ENCODE results near the gene TES.

The TES gene

DNA sequence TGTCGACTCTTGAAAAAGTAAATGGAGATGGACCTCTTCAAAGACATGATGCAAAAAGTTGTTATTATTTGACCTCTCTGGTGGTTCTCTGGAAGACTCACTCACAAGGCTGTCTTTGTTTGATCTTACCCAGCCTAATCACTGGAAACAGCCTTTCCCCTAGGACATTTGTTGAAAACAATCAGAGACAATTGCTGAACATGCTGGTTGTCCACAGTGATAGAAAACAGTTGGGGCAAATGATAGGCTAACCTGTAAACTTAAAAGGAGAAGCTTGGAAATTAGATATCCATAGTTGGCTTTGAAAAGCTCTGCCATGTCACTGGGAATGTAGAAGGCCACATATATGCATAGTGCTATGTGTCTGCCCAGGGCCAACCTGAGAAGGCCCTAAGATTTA, 22.9 kb upstream of the TES start:
- DNase-seq, result no peak

DNA sequence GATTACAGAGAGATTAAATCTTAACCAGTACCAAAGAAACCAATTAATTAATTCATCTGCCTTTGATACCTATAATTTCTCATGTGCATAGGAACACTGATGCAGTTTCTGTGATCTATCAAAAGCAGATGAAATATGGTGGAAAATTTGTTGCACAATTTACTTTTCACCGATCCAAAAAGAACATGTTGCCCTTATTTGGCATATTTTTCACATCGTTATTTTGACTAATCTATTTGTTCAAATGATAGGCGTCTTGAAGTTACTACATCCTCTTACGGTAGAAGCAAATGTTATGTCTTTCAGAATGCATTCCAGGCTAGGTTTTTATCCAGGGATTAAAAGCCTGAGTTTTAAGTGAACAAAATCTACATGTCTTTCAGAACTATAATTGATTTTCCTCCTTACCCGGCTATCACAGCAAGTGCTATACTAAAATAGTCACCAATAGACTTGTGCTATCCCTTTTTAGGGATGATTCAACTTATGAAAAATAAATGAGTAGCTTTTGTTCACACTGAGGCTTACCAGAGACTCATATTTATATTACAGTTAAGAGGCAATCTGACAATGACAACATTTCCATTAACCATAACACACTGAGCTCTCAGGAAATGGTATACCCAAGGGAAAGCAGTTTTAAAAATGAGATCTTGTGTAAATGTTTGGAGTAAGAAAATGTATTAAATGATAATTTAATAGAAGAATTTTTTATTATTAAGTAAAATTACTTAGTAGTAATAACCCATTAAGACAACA, 16.8 kb upstream of the TES start:
- DNase-seq, result no peak

DNA sequence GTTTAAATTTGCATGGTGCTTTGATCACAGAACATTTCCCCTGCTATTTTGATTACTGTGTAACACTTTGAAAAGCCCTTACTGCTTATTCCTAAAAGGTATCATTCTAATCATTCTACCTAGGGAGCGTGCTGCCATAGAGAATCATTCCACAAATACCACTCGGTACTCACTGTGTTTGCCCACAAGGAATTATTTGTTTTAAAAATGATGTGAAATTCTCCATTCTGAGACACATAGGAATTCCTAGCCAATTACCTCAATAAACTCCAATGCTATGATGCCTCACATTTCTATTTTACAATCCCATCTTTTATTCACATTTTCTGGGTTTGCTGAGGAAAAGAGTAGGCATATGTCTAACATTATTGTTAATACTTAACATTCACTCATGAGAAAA, 16.2 kb upstream of the TES start:
- no peak for DNase-seq

DNA sequence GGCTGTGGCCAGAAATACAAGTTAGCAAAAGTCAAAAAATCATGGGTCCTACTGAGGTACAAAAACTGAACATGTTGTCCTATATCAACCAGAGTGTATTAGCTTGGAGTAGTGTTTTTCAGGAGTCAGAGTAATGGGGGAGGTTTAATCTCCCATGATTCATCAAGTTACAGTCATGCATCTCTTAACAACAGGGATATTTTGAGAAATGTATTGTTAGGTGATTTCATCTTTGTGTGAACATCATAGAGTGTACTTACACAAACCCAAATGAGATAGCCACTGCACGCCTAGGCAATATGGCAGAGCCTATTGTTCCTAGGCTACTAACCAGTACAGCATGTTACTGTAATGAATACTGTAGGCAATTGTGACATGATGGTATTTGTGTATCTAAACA, 14.9 kb upstream of the TES start:
- no peak for DNase-seq

DNA sequence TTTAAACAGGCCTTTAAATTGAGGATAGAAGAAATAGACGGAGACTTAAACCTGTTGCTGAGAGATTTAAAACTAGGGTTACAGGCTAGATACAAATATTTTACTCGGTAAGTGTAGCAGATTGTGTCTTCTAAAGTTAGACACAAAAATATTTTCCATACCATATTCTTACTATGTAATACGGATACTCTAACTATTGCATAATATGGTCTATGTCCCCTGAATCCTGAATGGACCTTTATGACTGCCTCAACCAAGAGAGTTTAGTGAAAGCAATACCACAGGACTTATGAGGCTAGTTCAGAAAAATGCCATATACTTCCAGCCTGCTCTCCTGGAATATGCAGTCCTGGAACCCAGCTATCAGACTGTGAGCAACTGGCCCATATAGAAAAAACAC, 13.4 kb upstream of the TES start:
- DNase-seq, result no peak

DNA sequence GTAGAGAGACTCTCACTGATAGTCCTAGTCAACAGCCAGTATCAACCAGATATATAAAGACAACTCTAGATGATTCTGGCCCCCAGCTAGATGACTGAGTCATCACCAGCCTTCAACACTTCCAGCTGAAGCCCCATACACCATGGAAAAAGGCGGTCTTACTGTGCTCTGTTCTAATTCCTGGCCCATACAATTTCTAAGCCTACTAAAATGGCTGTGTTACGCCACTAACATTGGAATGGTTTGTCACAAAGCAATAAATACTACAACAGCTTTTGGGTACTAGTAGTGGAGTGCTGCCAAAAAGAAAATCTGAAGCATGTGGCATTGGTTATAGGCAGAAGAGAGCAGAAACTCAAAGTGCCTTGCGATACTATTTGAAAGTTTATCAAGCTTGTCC, 13.0 kb upstream of the TES start:
- DNase-seq, result no peak

DNA sequence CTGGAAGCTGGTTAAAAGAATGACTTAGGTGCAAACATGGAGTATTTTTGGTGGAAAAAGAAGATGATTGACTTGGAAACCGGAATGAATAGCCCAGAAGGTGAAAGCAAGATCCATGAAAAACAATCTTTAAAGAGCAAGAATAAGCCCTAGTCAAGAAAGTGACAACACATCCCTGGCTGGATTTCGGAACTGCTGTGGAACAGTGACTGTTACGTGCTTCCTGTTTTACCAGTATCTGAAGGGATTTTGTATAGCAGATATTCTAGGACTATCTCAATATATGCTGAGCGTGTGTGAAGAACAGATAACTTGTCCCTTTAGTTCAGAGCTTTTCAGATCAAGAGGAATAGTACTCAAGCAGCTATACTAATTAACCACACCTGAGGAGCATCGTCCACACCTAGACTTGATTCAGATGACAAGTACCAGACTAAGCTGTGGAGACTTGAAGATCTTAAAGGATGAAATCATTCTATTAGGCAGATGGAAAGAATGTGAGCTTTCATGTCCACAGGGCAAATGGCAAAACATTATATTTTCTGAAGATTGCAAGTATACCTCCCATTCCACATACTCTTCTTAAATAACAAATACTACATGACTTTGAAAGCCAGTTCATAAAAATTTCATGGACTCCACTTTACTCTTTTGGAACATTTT, 11.5 kb upstream of the TES start:
- no peak for DNase-seq

DNA sequence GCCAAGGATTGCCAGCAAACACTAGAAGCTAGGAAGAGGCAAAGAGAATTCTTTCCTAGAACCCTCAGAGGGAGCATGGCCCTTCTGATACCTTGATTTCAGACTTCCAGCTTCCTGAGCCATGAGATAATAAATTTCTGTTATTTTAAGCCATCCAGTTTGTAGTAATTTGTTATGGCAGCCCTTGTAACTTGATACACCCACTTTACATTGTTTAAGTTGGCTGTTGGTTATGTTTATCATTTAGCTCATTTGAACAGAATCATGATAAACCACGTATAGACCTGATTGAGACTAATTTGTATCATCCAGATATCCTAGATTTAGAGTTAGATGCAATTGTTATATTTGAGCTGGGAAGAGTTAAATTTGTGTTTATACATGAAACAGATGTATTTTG, 9.4 kb upstream of the TES start:
- DNase-seq, result no peak

DNA sequence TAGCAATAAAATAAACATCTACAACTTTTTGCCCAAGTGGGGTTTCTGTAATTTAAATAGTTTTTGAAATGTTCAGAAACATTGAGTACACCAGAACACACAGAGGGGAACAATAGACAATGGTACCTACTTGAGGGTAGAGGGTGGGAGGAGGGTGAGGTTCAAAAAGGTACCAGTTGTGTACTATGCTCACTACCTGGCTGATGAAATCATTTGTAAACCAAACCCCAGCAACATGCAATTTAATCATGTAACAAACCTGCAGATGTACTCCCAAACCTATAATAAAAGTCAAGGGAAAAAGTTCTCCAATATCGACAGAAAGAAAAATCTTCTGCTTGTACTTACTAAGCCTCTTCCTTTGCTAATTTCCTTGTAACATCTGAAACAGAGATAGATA, 4.2 kb upstream of the TES start:
- no peak for DNase-seq

DNA sequence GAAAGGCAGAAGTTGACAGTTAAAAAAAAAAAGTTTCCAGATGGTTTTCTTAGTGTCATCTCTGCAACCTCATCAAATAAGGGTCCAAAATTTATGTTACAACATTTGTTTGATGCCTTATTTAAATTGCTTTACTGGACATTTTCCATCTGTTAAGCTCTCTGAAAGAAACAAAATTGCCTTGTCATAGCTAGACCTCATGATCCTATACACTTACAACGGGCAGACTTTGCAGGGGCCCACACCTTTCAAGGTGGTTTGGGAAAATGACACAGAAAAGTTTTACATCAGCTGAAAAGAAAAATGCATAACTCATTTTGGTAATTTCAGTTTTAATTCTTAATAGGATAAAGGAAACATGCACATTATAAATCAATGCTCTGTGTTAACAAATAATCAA, 1.4 kb upstream of the TES start:
- no peak for DNase-seq

DNA sequence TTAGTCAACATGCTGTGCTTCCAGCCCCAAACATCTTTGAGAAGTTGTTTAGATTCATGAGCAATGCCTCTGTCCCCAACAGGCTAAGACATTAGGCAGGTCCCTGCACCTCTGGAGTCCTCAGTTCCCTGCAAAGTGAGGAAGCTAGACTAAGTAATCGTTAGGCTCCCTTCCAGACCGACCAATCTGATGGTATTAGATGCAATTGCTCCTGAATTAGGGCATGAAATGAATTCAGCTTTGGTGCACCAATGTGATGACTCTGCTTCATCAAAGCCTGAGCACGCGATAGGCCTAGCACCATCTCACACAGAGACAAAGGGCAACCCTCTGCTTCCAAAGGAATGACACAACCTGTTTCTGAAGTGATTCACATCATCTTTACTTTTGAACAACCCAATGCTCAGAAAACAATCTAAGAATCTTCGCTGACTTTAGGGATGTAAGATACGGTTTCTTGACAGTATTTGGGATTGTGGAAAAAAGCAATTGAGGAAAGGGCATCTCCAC, 723 bp upstream of the TES start:
- DNase-seq, result peak; percentile 9

DNA sequence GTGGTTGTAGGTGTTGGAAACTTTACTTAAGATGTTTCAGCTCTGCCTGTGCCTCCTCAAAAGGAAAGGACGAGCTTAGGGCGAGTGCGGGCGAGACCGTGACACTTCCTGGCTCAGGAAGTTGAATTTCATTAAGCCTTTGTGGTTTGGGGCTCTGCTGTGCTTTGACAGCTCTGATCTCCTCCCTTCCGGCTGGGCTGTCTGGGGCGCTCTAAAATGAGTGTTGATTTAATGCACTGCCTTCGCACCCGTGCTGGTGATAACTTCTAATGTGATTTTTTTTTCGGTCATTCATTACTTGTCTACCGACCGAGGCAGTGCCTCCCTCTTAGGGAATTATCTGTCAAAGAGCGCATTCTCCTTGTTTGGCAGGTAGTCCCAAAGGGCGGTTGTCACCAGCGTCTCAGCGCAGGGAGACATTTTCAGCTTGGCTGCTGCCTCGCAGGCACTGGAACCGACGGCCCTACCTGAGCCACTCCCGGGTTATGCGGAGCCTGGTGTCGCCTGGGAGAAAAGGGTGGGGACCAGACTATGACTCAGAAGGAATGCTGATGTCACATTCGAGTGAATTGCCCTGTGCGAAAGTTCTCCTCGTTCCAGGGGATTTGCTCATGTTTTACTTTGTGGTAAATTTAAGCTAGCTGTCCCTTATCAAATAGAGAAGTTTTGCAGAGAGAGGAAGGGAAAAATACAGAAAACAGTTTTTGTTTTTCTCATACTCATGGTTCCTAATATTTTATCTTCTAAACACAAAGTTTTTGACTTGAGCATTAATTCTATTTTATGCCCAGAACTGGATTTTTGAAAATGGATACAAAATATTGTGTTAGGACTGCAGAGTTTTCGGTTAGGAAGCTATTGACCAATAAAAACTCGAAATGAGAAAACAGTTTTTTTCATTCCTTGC, 920 bp downstream of the TES start:
- peak; percentile 84 for DNase-seq

DNA sequence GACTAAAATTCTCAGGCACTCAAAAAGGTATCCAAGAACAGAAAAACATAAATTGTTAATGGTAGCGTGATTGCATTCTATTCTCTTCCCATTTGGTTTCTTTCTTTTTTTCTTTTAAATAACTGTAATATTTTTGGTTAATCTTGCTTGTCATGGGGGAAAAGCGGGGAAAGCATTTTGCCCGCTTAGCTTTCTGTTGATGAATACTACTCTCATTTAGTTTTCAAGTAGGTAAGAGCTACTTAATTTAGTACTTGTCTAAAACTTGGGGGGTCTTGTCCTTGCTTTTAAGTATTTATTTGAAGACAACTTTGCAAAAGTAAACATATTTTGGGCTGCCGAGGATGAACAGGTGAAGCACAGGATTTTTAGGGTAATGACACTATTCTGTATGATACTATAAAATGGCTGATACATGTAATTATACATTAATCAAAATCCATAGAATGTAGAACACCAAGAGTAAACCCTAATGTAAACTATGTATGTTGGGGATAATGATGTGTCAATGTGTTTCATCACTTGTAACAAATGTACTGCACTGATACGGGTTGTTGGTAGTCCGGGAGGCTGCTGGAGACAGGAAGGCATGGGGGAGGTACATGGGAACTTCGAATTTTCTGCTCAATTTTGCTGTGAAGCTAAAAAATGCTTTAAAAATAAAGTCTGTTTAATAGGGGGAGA, 1.7 kb downstream of the TES start:
- DNase-seq, result no peak

DNA sequence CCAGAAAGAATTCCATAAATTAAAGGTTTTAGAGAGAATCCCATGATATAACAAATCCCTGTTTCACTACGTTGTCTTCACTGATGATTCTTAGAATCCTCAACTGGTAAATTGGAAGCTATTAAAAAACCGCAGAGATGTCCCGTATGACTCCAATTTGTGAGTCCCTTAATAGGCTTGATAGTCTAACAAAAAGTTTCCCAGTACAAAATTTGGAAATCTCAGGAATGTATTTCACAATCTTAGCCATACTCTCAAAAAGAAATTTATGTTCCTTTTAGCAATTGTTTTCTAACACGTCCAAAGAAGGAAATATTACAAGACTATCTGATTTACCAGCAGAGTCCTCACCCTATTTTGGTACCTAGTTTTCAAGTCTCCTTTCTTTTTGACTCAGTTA, 2.5 kb downstream of the TES start:
- DNase-seq, result no peak

DNA sequence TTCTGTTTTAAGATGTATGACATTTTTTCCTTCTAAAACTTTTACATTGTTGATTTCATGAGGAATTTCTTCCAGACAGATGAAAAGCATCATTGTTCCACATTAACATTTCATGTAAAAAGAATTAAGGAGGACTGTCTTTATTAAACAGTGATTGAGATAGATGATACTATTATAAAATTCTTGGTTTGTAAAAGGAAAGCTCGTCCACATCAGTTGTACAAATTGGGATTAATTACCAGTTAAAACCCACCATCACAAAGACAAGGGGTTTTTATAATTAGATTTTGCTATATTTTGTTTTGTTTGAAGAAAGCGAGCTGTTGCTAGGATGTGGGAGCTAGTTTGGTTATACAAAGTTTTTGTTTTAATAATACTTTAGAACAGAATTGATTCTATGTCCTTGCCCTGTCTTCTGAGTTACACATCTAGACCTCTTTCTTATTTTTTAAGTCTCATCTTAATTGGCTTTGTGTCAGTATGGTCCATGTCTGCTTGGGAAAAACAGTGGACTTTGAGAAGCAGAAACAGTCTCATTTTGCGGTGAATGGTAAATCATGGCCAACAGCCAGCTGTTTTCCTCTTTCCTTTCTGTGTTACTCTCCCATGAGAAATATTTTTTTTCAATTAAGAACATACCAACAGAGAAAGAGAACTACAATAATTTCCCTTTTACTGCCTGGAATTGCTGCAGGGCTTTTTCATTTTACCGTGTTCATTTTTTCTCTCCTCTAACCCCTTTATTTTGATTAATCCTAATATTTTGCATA, 3.2 kb downstream of the TES start:
- DNase-seq, result peak; percentile 7

DNA sequence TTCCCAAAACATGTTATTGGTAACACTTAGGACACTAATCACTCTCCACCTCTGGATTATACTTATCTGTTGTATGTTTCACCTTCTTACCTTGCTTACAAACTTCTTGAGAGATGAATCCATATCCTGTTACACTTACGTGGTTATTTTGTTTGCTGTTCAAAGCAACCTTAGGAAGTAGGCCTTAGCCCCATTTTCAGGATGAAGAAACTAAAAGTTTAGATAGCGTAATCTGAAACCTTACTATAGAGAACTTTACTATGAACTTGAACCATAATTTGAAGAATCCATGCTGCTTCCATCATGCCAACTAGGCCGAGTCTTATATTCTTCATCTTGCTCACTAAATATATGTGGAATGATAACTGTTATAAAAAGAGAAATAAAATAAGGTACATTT, 4.6 kb downstream of the TES start:
- DNase-seq, result no peak

DNA sequence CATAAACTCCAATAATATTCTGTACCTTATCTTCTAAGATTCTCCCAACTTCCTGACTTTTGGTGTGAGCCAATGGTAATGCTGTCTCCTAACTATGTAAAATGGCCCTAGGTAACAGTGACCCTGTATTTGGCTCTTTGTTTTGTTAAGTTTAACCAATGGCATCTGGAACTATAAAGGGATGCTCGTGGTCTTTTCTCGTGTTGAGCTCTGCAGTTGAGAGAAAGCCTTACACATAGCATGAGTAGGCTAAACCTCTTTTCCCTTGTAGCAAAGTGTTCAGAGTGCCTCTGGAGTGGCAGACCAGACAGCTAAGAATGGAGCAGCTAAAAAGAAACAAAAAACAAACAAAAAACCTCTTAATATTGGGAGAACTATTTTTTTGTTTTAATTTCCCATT, 5.2 kb downstream of the TES start:
- DNase-seq, result no peak

DNA sequence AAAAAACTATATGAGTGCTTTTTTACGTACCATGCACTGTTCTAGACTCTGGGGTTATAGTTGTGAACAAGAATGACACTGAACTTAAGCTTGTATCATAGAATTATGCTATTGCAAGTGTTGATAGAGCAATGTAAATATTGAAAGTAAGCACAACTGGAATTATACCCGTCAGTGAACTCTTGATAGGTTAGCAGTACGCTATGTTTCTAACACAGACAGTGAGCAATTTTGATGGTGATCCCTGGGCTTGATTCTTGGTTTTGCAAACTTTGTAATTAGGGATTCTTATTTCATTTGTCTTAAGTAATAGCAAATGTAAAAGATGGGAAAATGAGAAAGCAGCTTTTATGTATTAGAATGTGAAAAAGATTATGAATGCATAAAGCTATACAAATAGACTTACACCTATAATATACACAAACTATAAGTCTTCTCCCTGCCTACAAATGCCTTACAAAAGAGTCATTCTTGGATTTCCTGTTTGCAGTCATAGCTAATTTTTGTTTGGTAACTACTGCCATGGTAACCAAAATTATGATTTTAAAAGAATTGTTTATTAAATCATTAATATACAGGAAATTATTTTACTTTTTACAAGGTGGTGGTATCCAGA, 6.7 kb downstream of the TES start:
- DNase-seq, result no peak

DNA sequence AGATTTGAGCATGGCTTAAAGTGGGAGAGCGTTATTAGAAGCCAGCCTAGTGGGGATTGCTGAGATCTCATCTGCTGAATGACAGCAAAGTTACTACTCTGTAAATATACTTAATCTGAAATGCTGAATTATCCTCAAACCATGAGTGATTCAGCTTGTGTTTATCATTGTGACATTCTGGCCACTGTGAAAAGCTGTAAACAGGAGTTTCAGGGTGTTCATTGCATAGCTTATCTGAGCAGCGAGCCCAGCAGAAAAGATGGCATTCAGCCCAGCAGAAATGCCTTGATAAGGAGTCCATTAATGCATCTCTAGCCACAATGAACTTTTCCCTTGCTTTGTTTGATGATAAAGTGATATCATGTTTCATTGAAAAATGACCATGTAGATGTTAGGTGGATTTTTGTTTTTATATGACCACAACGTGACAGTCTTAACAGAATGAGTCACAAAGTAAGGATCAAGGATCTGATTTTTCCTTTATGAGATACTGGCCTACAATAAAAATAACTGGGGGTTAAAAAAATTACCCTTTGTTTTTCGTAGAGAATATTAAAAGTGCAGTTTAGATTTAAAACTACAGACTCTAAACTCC, 7.8 kb downstream of the TES start:
- no peak for DNase-seq

DNA sequence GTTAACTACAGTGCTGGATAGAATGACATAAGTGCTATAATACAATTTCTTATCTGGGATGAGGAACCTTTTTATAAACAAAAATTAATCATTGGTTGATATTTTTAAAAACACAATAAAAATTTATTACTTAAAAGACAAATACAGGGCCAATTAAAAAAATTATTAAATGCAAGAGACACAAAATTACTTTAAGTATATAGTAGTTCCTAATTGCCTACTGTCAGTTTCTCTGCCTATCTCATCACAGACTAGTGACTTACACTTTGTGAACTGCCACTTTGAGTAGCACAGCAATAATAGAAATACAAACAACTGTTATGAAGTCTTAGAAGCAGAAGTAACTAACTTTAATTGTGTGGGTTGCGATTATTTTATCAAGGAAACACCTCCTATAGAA, 8.4 kb downstream of the TES start:
- no peak for DNase-seq

DNA sequence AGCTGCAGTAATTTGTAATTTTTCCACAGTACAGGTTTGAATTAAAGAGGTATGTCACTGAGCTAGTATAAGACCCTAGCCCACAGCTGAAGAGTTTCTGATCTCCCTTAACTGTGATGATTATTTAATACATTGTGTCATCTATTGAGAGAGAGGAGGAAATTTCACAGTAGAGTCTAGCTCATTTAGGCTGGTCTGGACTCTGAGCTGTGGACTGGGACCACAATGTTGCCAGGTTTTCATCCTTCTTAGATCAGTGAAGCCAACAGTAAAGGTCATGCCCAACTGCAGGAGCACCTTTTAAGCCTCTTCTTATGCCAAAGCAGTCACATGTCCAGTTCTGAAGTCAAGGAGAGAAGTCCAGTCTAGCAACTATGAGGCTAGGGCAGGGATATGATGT, 8.9 kb downstream of the TES start:
- DNase-seq, result no peak
